ENCODE measurements around the gene IL17RE.

DNA sequence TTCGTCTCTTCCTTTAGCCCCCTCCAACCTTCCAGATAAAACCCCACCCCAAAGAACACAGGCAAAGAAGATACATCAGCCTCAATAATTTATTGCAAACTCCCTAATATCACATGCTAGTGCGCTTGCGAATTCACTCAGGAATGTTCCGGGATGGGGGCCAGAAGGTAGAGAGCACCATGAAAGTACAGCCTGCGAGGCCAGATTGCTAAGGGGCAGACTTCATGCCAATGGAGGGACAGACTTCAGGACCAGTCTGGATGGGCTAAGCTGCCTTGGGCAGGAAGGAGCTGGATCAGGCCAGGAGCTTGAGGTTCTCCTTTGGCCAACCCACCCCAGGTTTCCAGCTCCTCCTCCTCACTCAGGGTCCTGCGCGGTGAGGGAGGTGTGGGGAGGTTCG, 36.0 kb upstream of the IL17RE start:
- TF ChIP-seq ZBTB8A (tag by site-specific recombination; IDR thresholded peaks at IDR 0.05) (no peak), CTCF (tag by site-specific recombination; IDR thresholded peaks at IDR 0.05) (no peak), ZNF274 (IDR thresholded peaks at IDR 0.05; ENCODE audit: low read length) (no peak), ZNF274 (tag by site-specific recombination; IDR thresholded peaks at IDR 0.05; ENCODE audit: borderline replicate concordance) (no peak), ZNF529 (tag by site-specific recombination; IDR thresholded peaks at IDR 0.05; ENCODE audit: insufficient replicate concordance) (no peak), ZNF335 (tag by site-specific recombination; conservative IDR thresholded peaks at IDR 0.05) (no peak), ZNF76 (tag by site-specific recombination; IDR thresholded peaks at IDR 0.05; ENCODE audit: borderline replicate concordance, low read depth) (no peak), ZNF830 (tag by site-specific recombination; IDR thresholded peaks at IDR 0.05; ENCODE audit: low read depth) (no peak), ZNF626 (tag by site-specific recombination; IDR thresholded peaks at IDR 0.05) (no peak), ZBTB49 (tag by site-specific recombination; IDR thresholded peaks at IDR 0.05; ENCODE audit: low read depth) (no peak)
- TF ChIP-seq, protein P1, sequence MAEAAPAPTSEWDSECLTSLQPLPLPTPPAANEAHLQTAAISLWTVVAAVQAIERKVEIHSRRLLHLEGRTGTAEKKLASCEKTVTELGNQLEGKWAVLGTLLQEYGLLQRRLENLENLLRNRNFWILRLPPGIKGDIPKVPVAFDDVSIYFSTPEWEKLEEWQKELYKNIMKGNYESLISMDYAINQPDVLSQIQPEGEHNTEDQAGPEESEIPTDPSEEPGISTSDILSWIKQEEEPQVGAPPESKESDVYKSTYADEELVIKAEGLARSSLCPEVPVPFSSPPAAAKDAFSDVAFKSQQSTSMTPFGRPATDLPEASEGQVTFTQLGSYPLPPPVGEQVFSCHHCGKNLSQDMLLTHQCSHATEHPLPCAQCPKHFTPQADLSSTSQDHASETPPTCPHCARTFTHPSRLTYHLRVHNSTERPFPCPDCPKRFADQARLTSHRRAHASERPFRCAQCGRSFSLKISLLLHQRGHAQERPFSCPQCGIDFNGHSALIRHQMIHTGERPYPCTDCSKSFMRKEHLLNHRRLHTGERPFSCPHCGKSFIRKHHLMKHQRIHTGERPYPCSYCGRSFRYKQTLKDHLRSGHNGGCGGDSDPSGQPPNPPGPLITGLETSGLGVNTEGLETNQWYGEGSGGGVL (tag by site-specific recombination; IDR thresholded peaks at IDR 0.05), result no peak
- TF ChIP-seq, protein P2, sequence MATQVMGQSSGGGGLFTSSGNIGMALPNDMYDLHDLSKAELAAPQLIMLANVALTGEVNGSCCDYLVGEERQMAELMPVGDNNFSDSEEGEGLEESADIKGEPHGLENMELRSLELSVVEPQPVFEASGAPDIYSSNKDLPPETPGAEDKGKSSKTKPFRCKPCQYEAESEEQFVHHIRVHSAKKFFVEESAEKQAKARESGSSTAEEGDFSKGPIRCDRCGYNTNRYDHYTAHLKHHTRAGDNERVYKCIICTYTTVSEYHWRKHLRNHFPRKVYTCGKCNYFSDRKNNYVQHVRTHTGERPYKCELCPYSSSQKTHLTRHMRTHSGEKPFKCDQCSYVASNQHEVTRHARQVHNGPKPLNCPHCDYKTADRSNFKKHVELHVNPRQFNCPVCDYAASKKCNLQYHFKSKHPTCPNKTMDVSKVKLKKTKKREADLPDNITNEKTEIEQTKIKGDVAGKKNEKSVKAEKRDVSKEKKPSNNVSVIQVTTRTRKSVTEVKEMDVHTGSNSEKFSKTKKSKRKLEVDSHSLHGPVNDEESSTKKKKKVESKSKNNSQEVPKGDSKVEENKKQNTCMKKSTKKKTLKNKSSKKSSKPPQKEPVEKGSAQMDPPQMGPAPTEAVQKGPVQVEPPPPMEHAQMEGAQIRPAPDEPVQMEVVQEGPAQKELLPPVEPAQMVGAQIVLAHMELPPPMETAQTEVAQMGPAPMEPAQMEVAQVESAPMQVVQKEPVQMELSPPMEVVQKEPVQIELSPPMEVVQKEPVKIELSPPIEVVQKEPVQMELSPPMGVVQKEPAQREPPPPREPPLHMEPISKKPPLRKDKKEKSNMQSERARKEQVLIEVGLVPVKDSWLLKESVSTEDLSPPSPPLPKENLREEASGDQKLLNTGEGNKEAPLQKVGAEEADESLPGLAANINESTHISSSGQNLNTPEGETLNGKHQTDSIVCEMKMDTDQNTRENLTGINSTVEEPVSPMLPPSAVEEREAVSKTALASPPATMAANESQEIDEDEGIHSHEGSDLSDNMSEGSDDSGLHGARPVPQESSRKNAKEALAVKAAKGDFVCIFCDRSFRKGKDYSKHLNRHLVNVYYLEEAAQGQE (tag by site-specific recombination; IDR thresholded peaks at IDR 0.05), result no peak
- TF ChIP-seq, protein P3, sequence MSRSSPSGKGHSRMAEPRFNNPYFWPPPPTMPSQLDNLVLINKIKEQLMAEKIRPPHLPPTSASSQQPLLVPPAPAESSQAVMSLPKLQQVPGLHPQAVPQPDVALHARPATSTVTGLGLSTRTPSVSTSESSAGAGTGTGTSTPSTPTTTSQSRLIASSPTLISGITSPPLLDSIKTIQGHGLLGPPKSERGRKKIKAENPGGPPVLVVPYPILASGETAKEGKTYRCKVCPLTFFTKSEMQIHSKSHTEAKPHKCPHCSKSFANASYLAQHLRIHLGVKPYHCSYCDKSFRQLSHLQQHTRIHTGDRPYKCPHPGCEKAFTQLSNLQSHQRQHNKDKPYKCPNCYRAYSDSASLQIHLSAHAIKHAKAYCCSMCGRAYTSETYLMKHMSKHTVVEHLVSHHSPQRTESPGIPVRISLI (tag by site-specific recombination; IDR thresholded peaks at IDR 0.05), result no peak
